ENCODE results near the gene MAB21L2. TPM values are rescaled to one million over a fixed set of nuclear protein-coding genes. Genes with fewer than 3 reads are reported as not detected.
"Not testable (repeated sequence)": the region's sequence is repeated elsewhere in the genome, so short reads cannot be mapped to it uniquely, and the experiment has no call there.

The MAB21L2 gene
- total and polyA plus RNA-seq, 2 of the 13 experiments (the other 11 are each of a cell fraction or from before 2014, with no cell fraction given) = not detected

- H3K36me3 ChIP-seq (replicated peaks in 1 of 2; ENCODE audit: control insufficient read depth in 1 of 2, insufficient read depth in 2 of 2, low read length in 2 of 2) = no peaks in the 10 kb centered on the region
- ATAC-seq (no peak), DNase-seq (ENCODE audit: low spot score) (no peak), FAIRE-seq (no peak)
- no peaks in the 10 kb centered on the region for H3K9me3 ChIP-seq (ENCODE audit: low read length)
- H3K27me3 ChIP-seq (ENCODE audit: control insufficient read depth in 1 of 2, insufficient read depth in 2 of 2, low read length in 2 of 2) = no peaks in the 10 kb centered on the region
- POLR2A ChIA-PET = no interaction called here
- H3K27ac ChIP-seq (ENCODE audit: extremely low read length, insufficient read depth, low read length) = no peak overlapping the region
- intact Hi-C loops (cut with micrococcal nuclease; ENCODE audit: unreplicated experiment) = no loop called here
- WGBS (ENCODE audit: low lambda C conversion rate) = 97% methylated on average over 2 of the region's 2 CpGs
- CTCF ChIA-PET (ENCODE audit: low intra/inter-chr PET ratio, low total read pairs) = no interaction called here
- no peak for TF ChIP-seq BHLHE40 (IDR thresholded peaks at IDR 0.05; ENCODE audit: low read length)
- BruUV-seq (replicated peaks) = no TSS peak
- no peak overlapping the region for H3K4me2 ChIP-seq (ENCODE audit: low read depth, low read length)
- no peak overlapping the region for H2AFZ ChIP-seq (ENCODE audit: low read length)
- no peaks in the 10 kb centered on the region for H3K79me2 ChIP-seq (ENCODE audit: insufficient read depth, low read length)
- no peak overlapping the region for H3K9ac ChIP-seq (ENCODE audit: insufficient read depth, low read depth, low read length)
- H3K4me1 ChIP-seq (ENCODE audit: insufficient read depth, low read length) = peaks cover 12% of the 10 kb centered on the region
- H4K20me1 ChIP-seq (ENCODE audit: insufficient read depth, low read length) = no peaks in the 10 kb centered on the region
- H3K4me3 ChIP-seq (replicated peaks in 1 of 3; ENCODE audit: insufficient read depth in 1 of 3, low read depth in 2 of 3, low read length in 3 of 3) = no peak overlapping the region
- in situ Hi-C loops (cut with HindIII; ENCODE audit: extremely low pct_ligation_motif_present, low pct_unique_long_range_greater_than_20kb) = no loop called here
Measured at GRCh38 chr4:150562250-150562649, 19.7 kb upstream of the MAB21L2 start.

- Histone ChIP-seq H3K36me3 (replicated peaks in 1 of 2; ENCODE audit: control insufficient read depth in 1 of 2, insufficient read depth in 2 of 2, low read length in 2 of 2) (no peaks in the 10 kb centered on the region), H3K4me3 (replicated peaks in 1 of 3; ENCODE audit: insufficient read depth in 1 of 3, low read depth in 2 of 3, low read length in 3 of 3) (no peak overlapping the region), H3K9me3 (ENCODE audit: low read length) (no peaks in the 10 kb centered on the region), H3K27ac (ENCODE audit: extremely low read length, insufficient read depth, low read length) (no peak overlapping the region), H3K27me3 (ENCODE audit: control insufficient read depth in 1 of 2, insufficient read depth in 2 of 2, low read length in 2 of 2) (no peaks in the 10 kb centered on the region), H4K20me1 (ENCODE audit: insufficient read depth, low read length) (no peaks in the 10 kb centered on the region), H3K4me2 (ENCODE audit: low read depth, low read length) (no peak overlapping the region), H3K4me1 (ENCODE audit: insufficient read depth, low read length) (peaks cover 7% of the 10 kb centered on the region), H3K79me2 (ENCODE audit: insufficient read depth, low read length) (no peaks in the 10 kb centered on the region), H3K9ac (ENCODE audit: insufficient read depth, low read depth, low read length) (no peak overlapping the region), H2AFZ (ENCODE audit: low read length) (no peak overlapping the region)
- DNase-seq (ENCODE audit: low spot score) (no peak), ATAC-seq (no peak), FAIRE-seq (no peak)
- ChIA-PET CTCF (ENCODE audit: low intra/inter-chr PET ratio, low total read pairs) (no interaction called here), POLR2A (no interaction called here)
- no TSS peak for BruUV-seq (replicated peaks)
- in situ Hi-C loops (cut with HindIII; ENCODE audit: extremely low pct_ligation_motif_present, low pct_unique_long_range_greater_than_20kb) = no loop called here
- intact Hi-C loops (cut with micrococcal nuclease; ENCODE audit: unreplicated experiment) = no loop called here
- TF ChIP-seq NFE2L1 (CRISPR knock-in tag; IDR thresholded peaks at IDR 0.05; ENCODE audit: borderline replicate concordance) (no peak), CBX1 (IDR thresholded peaks at IDR 0.05; ENCODE audit: low read depth) (no peak), STAG1 (CRISPR knock-in tag; IDR thresholded peaks at IDR 0.05) (no peak), MIXL1 (CRISPR knock-in tag; IDR thresholded peaks at IDR 0.05) (no peak), RFX3 (CRISPR knock-in tag; IDR thresholded peaks at IDR 0.05) (no peak), PBX3 (CRISPR knock-in tag; IDR thresholded peaks at IDR 0.05; ENCODE audit: borderline replicate concordance) (no peak), NR2F6 (IDR thresholded peaks at IDR 0.05) (no peak), NR2F6 (CRISPR knock-in tag; IDR thresholded peaks at IDR 0.05) (no peak), PHB2 (IDR thresholded peaks at IDR 0.05; ENCODE audit: partially characterized antibody) (no peak), ZSCAN25 (CRISPR knock-in tag; IDR thresholded peaks at IDR 0.05) (no peak)
Measured at GRCh38 chr4:150562751-150563150, 19.2 kb upstream of the MAB21L2 start.

GRCh38 chr4:150564967-150565366 is 17.0 kb upstream of the MAB21L2 start:
- BruUV-seq (replicated peaks); H3K79me2 ChIP-seq (ENCODE audit: insufficient read depth, low read length); H3K4me2 ChIP-seq (ENCODE audit: low read depth, low read length); H3K4me3 ChIP-seq (replicated peaks in 1 of 3; ENCODE audit: insufficient read depth in 1 of 3, low read depth in 2 of 3, low read length in 3 of 3); H2AFZ ChIP-seq (ENCODE audit: low read length); intact Hi-C loops (cut with micrococcal nuclease; ENCODE audit: unreplicated experiment); in situ Hi-C loops (cut with HindIII; ENCODE audit: extremely low pct_ligation_motif_present, low pct_unique_long_range_greater_than_20kb); H4K20me1 ChIP-seq (ENCODE audit: insufficient read depth, low read length); H3K4me1 ChIP-seq (ENCODE audit: insufficient read depth, low read length); CTCF ChIA-PET (ENCODE audit: low intra/inter-chr PET ratio, low total read pairs); H3K9me3 ChIP-seq (ENCODE audit: low read length); ATAC-seq; POLR2A ChIA-PET; DNase-seq (ENCODE audit: low spot score); FAIRE-seq; H3K27ac ChIP-seq (ENCODE audit: extremely low read length, insufficient read depth, low read length); H3K27me3 ChIP-seq (ENCODE audit: control insufficient read depth in 1 of 2, insufficient read depth in 2 of 2, low read length in 2 of 2); H3K36me3 ChIP-seq (replicated peaks in 1 of 2; ENCODE audit: control insufficient read depth in 1 of 2, insufficient read depth in 2 of 2, low read length in 2 of 2); H3K9ac ChIP-seq (ENCODE audit: insufficient read depth, low read depth, low read length): not testable (repeated sequence)
- WGBS (ENCODE audit: low lambda C conversion rate) = 90% methylated on average over 2 of the region's 2 CpGs

Data from HepG2 (cell line).